B cell (primary cell): ENCODE data around the gene SYT13. TPM values are rescaled to one million over a fixed set of nuclear protein-coding genes. Genes with fewer than 3 reads are reported as not detected.

Source experiments
- ATAC-seq: fragments of 200-7000 bp; cut with Tn5 transposase; one replicate; pipeline ENCODE4 v1.10.0; 2021; ENCODE audit warnings: low read depth, mild to moderate bottlenecking, moderate number of reproducible peaks, moderate library complexity
- CTCF ChIA-PET: fragments of 350-600 bp; sonication (Branson Sonifier 250); formaldehyde crosslinking; loops from one replicate; lab custom pipeline; 2021; ENCODE audit warnings: antibody characterized with exemption, inconsistent platforms; lab: Charles Lee
- POLR2A ChIA-PET: fragments of 350-600 bp; sonication (Branson Sonifier 250); formaldehyde crosslinking; loops from one replicate; lab custom pipeline; 2021; ENCODE audit warnings: antibody characterized with exemption; lab: Charles Lee
- DNase-seq: peaks from one replicate; pipeline ENCODE4 v3.0.0; 2013
- H2AFZ ChIP-seq: 2 replicates; pipeline ENCODE4 v1.6.1; 2012; ENCODE audit warnings: mild to moderate bottlenecking, low read depth, low read length; ENCODE audit not compliant: insufficient read depth, poor library complexity, severe bottlenecking
- H3K27ac ChIP-seq, 2 donors: 1 replicate in 1 of 2; 2 replicates in 1 of 2; pipeline ENCODE4 v1.5.1; 2012 to 2013; ENCODE audit warnings: low read length in 2 of 2, mild to moderate bottlenecking in 2 of 2, moderate library complexity in 1 of 2
- H3K27me3 ChIP-seq, 4 experiments: fragments of 200-600 bp in 1 of 4; sonication (generic) in 1 of 4; replicated peaks in 1 of 4; 1 replicate in 2 of 4; 2 replicates in 2 of 4; pipeline versions ENCODE4 v1.6.1 to v1.7.0; 2013 to 2016; ENCODE audit warnings: low read length in 3 of 4, mild to moderate bottlenecking in 2 of 4, mixed read lengths in 1 of 4, moderate library complexity in 1 of 4; ENCODE audit not compliant: insufficient read depth in 4 of 4, control insufficient read depth in 3 of 4; ENCODE audit errors: control extremely low read depth in 1 of 4
- H3K36me3 ChIP-seq, 2 experiments: replicated peaks in 1 of 2; 1 replicate in 1 of 2; 2 replicates in 1 of 2; pipeline versions ENCODE4 v1.6.1 to v1.7.1; 2013; ENCODE audit warnings: low read length in 1 of 2; ENCODE audit not compliant: insufficient read depth in 2 of 2, control insufficient read depth in 1 of 2; ENCODE audit errors: control extremely low read depth in 1 of 2, extremely low read depth in 1 of 2
- H3K4me1 ChIP-seq, 2 donors: fragments of 200-600 bp in 1 of 2; sonication (generic) in 1 of 2; 1 replicate in 1 of 2; 2 replicates in 1 of 2; pipeline versions ENCODE4 v1.5.1 to v1.6.1; 2013 to 2017; ENCODE audit warnings: low read length in 2 of 2; ENCODE audit not compliant: control insufficient read depth in 2 of 2, insufficient read depth in 2 of 2
- H3K4me2 ChIP-seq: replicated peaks from 2 replicates; pipeline ENCODE3; 2012; ENCODE audit warnings: mild to moderate bottlenecking, low read depth, low read length; ENCODE audit not compliant: poor library complexity, severe bottlenecking
- H3K4me3 ChIP-seq, 5 experiments: fragments of 200-600 bp in 1 of 5; sonication (generic) in 1 of 5; 1 replicate in 3 of 5; 2 replicates in 2 of 5; pipeline versions ENCODE4 v1.5.1 to v1.7.0; 2011 to 2016; ENCODE audit warnings: low read length in 4 of 5, mild to moderate bottlenecking in 4 of 5, low read depth in 2 of 5, control low read depth in 1 of 5, moderate library complexity in 1 of 5; ENCODE audit not compliant: insufficient read depth in 1 of 5; ENCODE audit errors: control extremely low read depth in 1 of 5, extremely low read depth in 1 of 5
- H3K79me2 ChIP-seq: fragments of 200-600 bp; sonication (generic); one replicate; pipeline ENCODE4 v1.6.0; 2016; ENCODE audit warnings: low read length; ENCODE audit not compliant: control insufficient read depth, insufficient read depth
- H3K9ac ChIP-seq: fragments of 200-600 bp; sonication (generic); 2 replicates; pipeline ENCODE4 v1.6.1; 2017; ENCODE audit warnings: mild to moderate bottlenecking, low read length, moderate library complexity
- H3K9me3 ChIP-seq, 3 donors: one replicate each; pipeline versions ENCODE4 v1.6.1 to v1.7.1; 2013; ENCODE audit warnings: low read length in 2 of 3; ENCODE audit not compliant: control insufficient read depth in 2 of 3, insufficient read depth in 1 of 3; ENCODE audit errors: control extremely low read depth in 1 of 3
- H4K20me1 ChIP-seq: 2 replicates; pipeline ENCODE4 v1.6.0; 2012; ENCODE audit warnings: mild to moderate bottlenecking, low read length; ENCODE audit not compliant: insufficient read depth, control insufficient read depth, poor library complexity, severe bottlenecking
- H3K27ac Mint-ChIP-seq: one replicate; pipeline ENCODE4 v1.8.0; 2021; ENCODE audit warnings: mixed read lengths
- H3K27me3 Mint-ChIP-seq: one replicate; pipeline ENCODE4 v1.8.0; 2021; ENCODE audit warnings: mixed read lengths
- H3K4me1 Mint-ChIP-seq: one replicate; pipeline ENCODE4 v1.8.0; 2021; ENCODE audit warnings: mixed read lengths
- H3K4me3 Mint-ChIP-seq: one replicate; pipeline ENCODE4 v1.8.0; 2021; ENCODE audit warnings: mixed read lengths
- H3K9me3 Mint-ChIP-seq: one replicate; pipeline ENCODE4 v1.8.0; 2022; ENCODE audit warnings: mixed read lengths; ENCODE audit not compliant: insufficient read depth
- EZH2 ChIP-seq: IDR thresholded peaks from 2 replicates; pipeline ENCODE4 v1.6.1; 2012; ENCODE audit warnings: borderline replicate concordance, low read depth, mild to moderate bottlenecking, moderate library complexity, low read length; ENCODE audit not compliant: insufficient read depth, poor library complexity, severe bottlenecking
- WGBS: methylation state at CpG from one replicate; pipeline ENCODE4 v1.1.5; 2013; ENCODE audit warnings: missing lambda C conversion rate; ENCODE audit not compliant: insufficient coverage; 5-methylcytosine and 5-hydroxymethylcytosine counted together
- intact Hi-C: fragments of 100-400 bp; cut with micrococcal nuclease; formaldehyde crosslinking; loops from one replicate; pipeline ENCODE4 v1.10.0; 2022
- polyA plus RNA-seq: library from polyadenylated mRNA; depleted of rRNA; stranded (reverse); fragments of >200 nt; gene quantifications from 2 replicates; pipeline ENCODE4 v1.2.3, GENCODE V29; 2012
- total RNA-seq, 2 donors: library from RNA; stranded (reverse); fragments of 120-200 nt in 1 of 2; gene quantifications; 1 replicate in 1 of 2; 2 replicates in 1 of 2; pipeline versions ENCODE4 v1.2.3 to v1.2.4, GENCODE V29; 2013 to 2022
- TF ChIP-seq, protein P1 (sequence below): fragments of 200-600 bp; IDR thresholded peaks from one replicate; pipeline ENCODE4 v1.8.0; 2022; ENCODE audit warnings: antibody characterized with exemption, mild to moderate bottlenecking

Gene SYT13
- total and polyA plus RNA-seq, 2 donors (not counting 1 experiment from before 2014, with no cell fraction given), result not detected

- CTCF ChIA-PET, result no interaction called here
- no peak for TF ChIP-seq EZH2
- TF ChIP-seq, protein P1, sequence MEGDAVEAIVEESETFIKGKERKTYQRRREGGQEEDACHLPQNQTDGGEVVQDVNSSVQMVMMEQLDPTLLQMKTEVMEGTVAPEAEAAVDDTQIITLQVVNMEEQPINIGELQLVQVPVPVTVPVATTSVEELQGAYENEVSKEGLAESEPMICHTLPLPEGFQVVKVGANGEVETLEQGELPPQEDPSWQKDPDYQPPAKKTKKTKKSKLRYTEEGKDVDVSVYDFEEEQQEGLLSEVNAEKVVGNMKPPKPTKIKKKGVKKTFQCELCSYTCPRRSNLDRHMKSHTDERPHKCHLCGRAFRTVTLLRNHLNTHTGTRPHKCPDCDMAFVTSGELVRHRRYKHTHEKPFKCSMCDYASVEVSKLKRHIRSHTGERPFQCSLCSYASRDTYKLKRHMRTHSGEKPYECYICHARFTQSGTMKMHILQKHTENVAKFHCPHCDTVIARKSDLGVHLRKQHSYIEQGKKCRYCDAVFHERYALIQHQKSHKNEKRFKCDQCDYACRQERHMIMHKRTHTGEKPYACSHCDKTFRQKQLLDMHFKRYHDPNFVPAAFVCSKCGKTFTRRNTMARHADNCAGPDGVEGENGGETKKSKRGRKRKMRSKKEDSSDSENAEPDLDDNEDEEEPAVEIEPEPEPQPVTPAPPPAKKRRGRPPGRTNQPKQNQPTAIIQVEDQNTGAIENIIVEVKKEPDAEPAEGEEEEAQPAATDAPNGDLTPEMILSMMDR, result no peak
- Histone ChIP-seq H3K4me2 (no peak overlapping the region), H3K27ac (no peak overlapping the region), H3K4me1 (peaks cover 12% of the 10 kb centered on the region in 2 donors), H3K9ac (no peak overlapping the region), H3K27me3 (no peaks in the 10 kb centered on the region), H3K79me2 (no peaks in the 10 kb centered on the region), H3K9me3 (peaks cover 0 to 2% (median 0%) of the 10 kb centered on the region in 3 donors), H3K36me3 (peaks cover 0 to 19% of the 10 kb centered on the region in 2 experiments), H4K20me1 (peaks cover 8% of the 10 kb centered on the region), H2AFZ (no peak overlapping the region), H3K4me3 (no peak overlapping the region)
- Mint-ChIP-seq H3K9me3 (peaks cover 4% of the 10 kb centered on the region), H3K4me1 (peaks cover 14% of the 10 kb centered on the region), H3K27ac (no peak overlapping the region), H3K27me3 (no peaks in the 10 kb centered on the region), H3K4me3 (no peak overlapping the region)
- WGBS, result 69% methylated on average over 4 of the region's 7 CpGs
- DNase-seq, result no peak
- POLR2A ChIA-PET, result no interaction called here
- intact Hi-C loops, result no loop called here
- ATAC-seq, result no peak
Measured at GRCh38 chr11:45205978-45206377, 80.2 kb downstream of the SYT13 start.

GRCh38 chr11:45204761-45205160 lies 81.4 kb downstream of the SYT13 start:
- H3K79me2 ChIP-seq, result no peaks in the 10 kb centered on the region
- ATAC-seq (no peak), DNase-seq (no peak)
- peaks cover 8% of the 10 kb centered on the region for H4K20me1 ChIP-seq
- H3K9me3 ChIP-seq, result peaks cover 0 to 2% (median 0%) of the 10 kb centered on the region in 3 donors
- no peak overlapping the region for H2AFZ ChIP-seq
- H3K27me3 ChIP-seq, result no peaks in the 10 kb centered on the region
- peaks cover 0 to 19% of the 10 kb centered on the region in 2 experiments for H3K36me3 ChIP-seq
- H3K9ac ChIP-seq, result no peak overlapping the region
- ChIA-PET CTCF (no interaction called here), POLR2A (no interaction called here)
- TF ChIP-seq EZH2, result no peak
- TF ChIP-seq, protein P1, result no peak
- no peaks in the 10 kb centered on the region for H3K27me3 Mint-ChIP-seq
- peaks cover 6% of the 10 kb centered on the region for H3K4me1 Mint-ChIP-seq
- H3K4me2 ChIP-seq, result no peak overlapping the region
- no peak overlapping the region for H3K27ac Mint-ChIP-seq
- peaks cover 4% of the 10 kb centered on the region for H3K9me3 Mint-ChIP-seq
- peaks cover 6 to 7% of the 10 kb centered on the region in 2 donors for H3K4me1 ChIP-seq
- intact Hi-C loops, result no loop called here
- 91% methylated on average over 6 of the region's 8 CpGs for WGBS
- no peak overlapping the region for H3K4me3 Mint-ChIP-seq
- H3K27ac ChIP-seq, result no peak overlapping the region
- no peak overlapping the region for H3K4me3 ChIP-seq
